ENCODE measurements around the gene FAAP100.
"Not testable (repeated sequence)": the region's sequence is repeated elsewhere in the genome, so short reads cannot be mapped to it uniquely, and the experiment has no call there.

FAAP100 gene

GRCh38 chr17:81552244-81553017, at the start of gene FAAP100:
TSS of gene FAAP100 (minus strand) at chr17:81552353. CDS start at chr17:81552330, 23 bp downstream.
- DNase-seq (ENCODE audit: low spot score) = peak; percentile 80

- peak; percentile 73 for DNase-seq (ENCODE audit: low spot score)
Observed at GRCh38 chr17:81601525-81602120, 49.5 kb upstream of the FAAP100 start.

GRCh38 chr17:81599719-81600486, 47.8 kb upstream of the FAAP100 start:
- DNase-seq (ENCODE audit: low spot score) = no peak

GRCh38 chr17:81593105-81593871, 41.1 kb upstream of the FAAP100 start:
- DNase-seq (ENCODE audit: low spot score) = no peak

GRCh38 chr17:81591971-81592370, 39.8 kb upstream of the FAAP100 start:
- no peak for DNase-seq (ENCODE audit: low spot score)

- no peak for DNase-seq (ENCODE audit: low spot score)
Observed at GRCh38 chr17:81590121-81590520, 38.0 kb upstream of the FAAP100 start.

- no peak for DNase-seq (ENCODE audit: low spot score)
Observed at GRCh38 chr17:81589612-81590011, 37.5 kb upstream of the FAAP100 start.

- DNase-seq (ENCODE audit: low spot score) = no peak
Observed at GRCh38 chr17:81586096-81586495, 33.9 kb upstream of the FAAP100 start.

- not testable (repeated sequence) for DNase-seq (ENCODE audit: low spot score)
Observed at GRCh38 chr17:81584771-81585170, 32.6 kb upstream of the FAAP100 start.

- no peak for DNase-seq (ENCODE audit: low spot score)
Observed at GRCh38 chr17:81583589-81584342, 31.6 kb upstream of the FAAP100 start.

GRCh38 chr17:81582749-81583148, 30.6 kb upstream of the FAAP100 start:
- DNase-seq (ENCODE audit: low spot score) = no peak

- no peak for DNase-seq (ENCODE audit: low spot score)
Observed at GRCh38 chr17:81582341-81582740, 30.2 kb upstream of the FAAP100 start.

GRCh38 chr17:81581758-81582157, 29.6 kb upstream of the FAAP100 start:
- DNase-seq (ENCODE audit: low spot score) = no peak

GRCh38 chr17:81580481-81580880, 28.3 kb upstream of the FAAP100 start:
- no peak for DNase-seq (ENCODE audit: low spot score)

GRCh38 chr17:81579821-81580321, 27.7 kb upstream of the FAAP100 start:
- DNase-seq (ENCODE audit: low spot score) = no peak

GRCh38 chr17:81579298-81579697, 27.1 kb upstream of the FAAP100 start:
- no peak for DNase-seq (ENCODE audit: low spot score)

- no peak for DNase-seq (ENCODE audit: low spot score)
Observed at GRCh38 chr17:81578561-81579225, 26.5 kb upstream of the FAAP100 start.

- DNase-seq (ENCODE audit: low spot score) = no peak
Observed at GRCh38 chr17:81578038-81578441, 25.9 kb upstream of the FAAP100 start.

GRCh38 chr17:81577278-81578000, 25.3 kb upstream of the FAAP100 start:
- no peak for DNase-seq (ENCODE audit: low spot score)

Measured in CD4-positive, alpha-beta T cell treated with Interleukin-15 for 4 hours (primary cell).